ENCODE results near the gene GSC2. TPM values are rescaled to one million over a fixed set of nuclear protein-coding genes. Genes with fewer than 3 reads are reported as not detected.
A peak's percentile ranks its signal among the peaks of the same experiment; 100 is the strongest.

GSC2 gene
- total and polyA plus RNA-seq, 9 of the 15 experiments (the other 6 are each of a cell fraction or from before 2014, with no cell fraction given): not detected

GRCh38 chr22:19126309-19127273 is 23.5 kb downstream of the GSC2 start (continued):
- TF ChIP-seq NKRF (IDR thresholded peaks at IDR 0.05; ENCODE audit: borderline replicate concordance) (no peak), ELK3 (CRISPR knock-in tag; IDR thresholded peaks at IDR 0.05) (no peak), ZNF436 (CRISPR knock-in tag; IDR thresholded peaks at IDR 0.05) (no peak), GTF2F1 (IDR thresholded peaks at IDR 0.05; ENCODE audit: low read depth, low read length) (no peak), MYC (IDR thresholded peaks at IDR 0.05; ENCODE audit: low read depth, low read length) (no peak), MYC (CRISPR knock-in tag; IDR thresholded peaks at IDR 0.05; ENCODE audit: borderline replicate concordance, low read depth) (0 out of 2 replicates have a peak, but pooled peaks have one; percentile 4), ZBTB8A (IDR thresholded peaks at IDR 0.05; ENCODE audit: partially characterized antibody) (no peak), GTF2A2 (tag; IDR thresholded peaks at IDR 0.05) (no peak), PRMT5 (CRISPR knock-in tag; IDR thresholded peaks at IDR 0.05) (peak; percentile 44; the same call in 1 of the 2 replicates), SPI1 (IDR thresholded peaks at IDR 0.05; ENCODE audit: borderline replicate concordance, low read depth, low read length) (no peak), BACH1 (tag; IDR thresholded peaks at IDR 0.05) (no peak), RBM34 (IDR thresholded peaks at IDR 0.05; ENCODE audit: borderline replicate concordance, insufficient read depth, low read length) (no peak), BRCA1 (IDR thresholded peaks at IDR 0.05) (no peak), BRCA1 (CRISPR knock-in tag; IDR thresholded peaks at IDR 0.05) (no peak), NRF1 (conservative IDR thresholded peaks at IDR 0.05 in 1 of 2, IDR thresholded peaks at IDR 0.05 in 1 of 2) (0 out of 4 replicates have a peak, but pooled peaks of 1 of the 2 experiments have one; percentile 12), MCM5 (IDR thresholded peaks at IDR 0.05; ENCODE audit: low read depth) (no peak), ZFP36 (IDR thresholded peaks at IDR 0.05; ENCODE audit: low read depth, low read length, partially characterized antibody) (no peak), IRF1 (CRISPR knock-in tag; IDR thresholded peaks at IDR 0.05; ENCODE audit: borderline replicate concordance) (no peak)
- TF ChIP-seq, protein P1, sequence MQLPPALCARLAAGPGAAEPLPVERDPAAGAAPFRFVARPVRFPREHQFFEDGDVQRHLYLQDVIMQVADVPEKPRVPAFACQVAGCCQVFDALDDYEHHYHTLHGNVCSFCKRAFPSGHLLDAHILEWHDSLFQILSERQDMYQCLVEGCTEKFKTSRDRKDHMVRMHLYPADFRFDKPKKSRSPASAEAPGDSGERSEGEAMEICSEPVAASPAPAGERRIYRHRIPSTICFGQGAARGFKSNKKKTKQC (CRISPR knock-in tag; IDR thresholded peaks at IDR 0.05): no peak
- TF ChIP-seq, protein P2, sequence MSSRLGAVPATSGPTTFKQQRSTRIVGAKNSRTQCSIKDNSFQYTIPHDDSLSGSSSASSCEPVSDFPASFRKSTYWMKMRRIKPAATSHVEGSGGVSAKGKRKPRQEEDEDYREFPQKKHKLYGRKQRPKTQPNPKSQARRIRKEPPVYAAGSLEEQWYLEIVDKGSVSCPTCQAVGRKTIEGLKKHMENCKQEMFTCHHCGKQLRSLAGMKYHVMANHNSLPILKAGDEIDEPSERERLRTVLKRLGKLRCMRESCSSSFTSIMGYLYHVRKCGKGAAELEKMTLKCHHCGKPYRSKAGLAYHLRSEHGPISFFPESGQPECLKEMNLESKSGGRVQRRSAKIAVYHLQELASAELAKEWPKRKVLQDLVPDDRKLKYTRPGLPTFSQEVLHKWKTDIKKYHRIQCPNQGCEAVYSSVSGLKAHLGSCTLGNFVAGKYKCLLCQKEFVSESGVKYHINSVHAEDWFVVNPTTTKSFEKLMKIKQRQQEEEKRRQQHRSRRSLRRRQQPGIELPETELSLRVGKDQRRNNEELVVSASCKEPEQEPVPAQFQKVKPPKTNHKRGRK (tag; IDR thresholded peaks at IDR 0.05): no peak
- TF ChIP-seq, protein P3, sequence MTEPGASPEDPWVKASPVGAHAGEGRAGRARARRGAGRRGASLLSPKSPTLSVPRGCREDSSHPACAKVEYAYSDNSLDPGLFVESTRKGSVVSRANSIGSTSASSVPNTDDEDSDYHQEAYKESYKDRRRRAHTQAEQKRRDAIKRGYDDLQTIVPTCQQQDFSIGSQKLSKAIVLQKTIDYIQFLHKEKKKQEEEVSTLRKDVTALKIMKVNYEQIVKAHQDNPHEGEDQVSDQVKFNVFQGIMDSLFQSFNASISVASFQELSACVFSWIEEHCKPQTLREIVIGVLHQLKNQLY (CRISPR knock-in tag; conservative IDR thresholded peaks at IDR 0.05): no peak

Measured in K562 (cell line).